Nucleus accumbens (tissue), 56 donors: Measurements from ENCODE around the gene GCNT2.
"Not testable (repeated sequence)": the region's sequence is repeated elsewhere in the genome, so short reads cannot be mapped to it uniquely, and the experiment has no call there.

Experiments
- DNase-seq, 56 donors: peaks; one replicate each; lab custom pipeline; 2025; lab: John Stamatoyannopoulos, UW

GCNT2 gene

GRCh38 chr6:10543488-10543887, 22.3 kb downstream of the GCNT2 start:
- no peak for DNase-seq

GRCh38 chr6:10545482-10545881, 24.3 kb downstream of the GCNT2 start:
- no peak for DNase-seq

- DNase-seq, result no peak
These were observed 26.7 kb downstream of the GCNT2 start for GRCh38 chr6:10547809-10548208.

- DNase-seq, result no peak
These were observed 29.6 kb downstream of the GCNT2 start for GRCh38 chr6:10550764-10551163.

- DNase-seq, result no peak
These were observed 31.2 kb downstream of the GCNT2 start for GRCh38 chr6:10552270-10552810.

- DNase-seq, result no peak
These were observed 32.7 kb downstream of the GCNT2 start for GRCh38 chr6:10553871-10554270.

- no peak for DNase-seq
These were observed 33.7 kb downstream of the GCNT2 start for GRCh38 chr6:10554826-10555225.

- peak in 47 of 56 donors; percentile 2 to 70 (median 35) for DNase-seq
These were observed 34.6 kb downstream of the GCNT2 start for GRCh38 chr6:10555625-10556309.

- no peak for DNase-seq
These were observed 35.4 kb downstream of the GCNT2 start for GRCh38 chr6:10556589-10556988.

- no peak for DNase-seq
These were observed 35.8 kb downstream of the GCNT2 start for GRCh38 chr6:10556992-10557391.

- no peak for DNase-seq
These were observed 36.8 kb downstream of the GCNT2 start for GRCh38 chr6:10557913-10558312.

GRCh38 chr6:10558565-10558964, 37.4 kb downstream of the GCNT2 start:
- peak in 18 of 56 donors; percentile 1 to 51 (median 14) for DNase-seq

- peak in 1 of 56 donors; percentile 4 for DNase-seq
These were observed 38.5 kb downstream of the GCNT2 start for GRCh38 chr6:10559522-10560152.

GRCh38 chr6:10561611-10562199, 40.6 kb downstream of the GCNT2 start:
- no peak for DNase-seq

GRCh38 chr6:10564975-10565673, 44.0 kb downstream of the GCNT2 start:
- DNase-seq, result no peak

- DNase-seq, result no peak
These were observed 44.8 kb downstream of the GCNT2 start for GRCh38 chr6:10565913-10566312.

- DNase-seq, result no peak
These were observed 46.3 kb downstream of the GCNT2 start for GRCh38 chr6:10567256-10568026.

- no peak for DNase-seq
These were observed 48.4 kb downstream of the GCNT2 start for GRCh38 chr6:10569392-10570127.

GRCh38 chr6:10575519-10575918, 54.4 kb downstream of the GCNT2 start:
- DNase-seq, result not testable (repeated sequence)

GRCh38 chr6:10576226-10576625, 55.1 kb downstream of the GCNT2 start:
- DNase-seq, result no peak
